ENCODE results near the gene NAB2.

DNA sequence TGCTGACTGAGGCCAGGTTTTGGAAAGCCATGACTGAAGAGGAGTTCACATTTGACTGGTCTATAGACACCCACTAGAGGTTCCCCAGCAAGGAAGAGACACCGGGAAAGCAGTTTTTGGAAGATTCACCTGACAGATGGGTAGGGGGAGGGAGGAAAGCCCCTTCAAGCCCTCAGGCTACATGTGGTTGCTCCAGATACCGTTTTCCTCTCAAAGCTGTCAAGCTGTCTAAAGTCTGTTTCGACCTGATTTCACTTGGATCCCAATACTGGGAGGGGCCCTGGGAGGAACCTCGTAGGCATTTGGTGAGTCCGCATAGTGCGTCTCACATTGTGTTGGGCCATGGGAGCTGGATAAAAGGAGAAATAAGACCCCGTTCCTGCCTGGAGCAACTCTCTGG, 37.6 kb downstream of the NAB2 start:
- no peak for TF ChIP-seq POLR2AphosphoS5 (IDR thresholded peaks at IDR 0.05; ENCODE audit: low read depth, low read length)
- TF ChIP-seq, protein P1, sequence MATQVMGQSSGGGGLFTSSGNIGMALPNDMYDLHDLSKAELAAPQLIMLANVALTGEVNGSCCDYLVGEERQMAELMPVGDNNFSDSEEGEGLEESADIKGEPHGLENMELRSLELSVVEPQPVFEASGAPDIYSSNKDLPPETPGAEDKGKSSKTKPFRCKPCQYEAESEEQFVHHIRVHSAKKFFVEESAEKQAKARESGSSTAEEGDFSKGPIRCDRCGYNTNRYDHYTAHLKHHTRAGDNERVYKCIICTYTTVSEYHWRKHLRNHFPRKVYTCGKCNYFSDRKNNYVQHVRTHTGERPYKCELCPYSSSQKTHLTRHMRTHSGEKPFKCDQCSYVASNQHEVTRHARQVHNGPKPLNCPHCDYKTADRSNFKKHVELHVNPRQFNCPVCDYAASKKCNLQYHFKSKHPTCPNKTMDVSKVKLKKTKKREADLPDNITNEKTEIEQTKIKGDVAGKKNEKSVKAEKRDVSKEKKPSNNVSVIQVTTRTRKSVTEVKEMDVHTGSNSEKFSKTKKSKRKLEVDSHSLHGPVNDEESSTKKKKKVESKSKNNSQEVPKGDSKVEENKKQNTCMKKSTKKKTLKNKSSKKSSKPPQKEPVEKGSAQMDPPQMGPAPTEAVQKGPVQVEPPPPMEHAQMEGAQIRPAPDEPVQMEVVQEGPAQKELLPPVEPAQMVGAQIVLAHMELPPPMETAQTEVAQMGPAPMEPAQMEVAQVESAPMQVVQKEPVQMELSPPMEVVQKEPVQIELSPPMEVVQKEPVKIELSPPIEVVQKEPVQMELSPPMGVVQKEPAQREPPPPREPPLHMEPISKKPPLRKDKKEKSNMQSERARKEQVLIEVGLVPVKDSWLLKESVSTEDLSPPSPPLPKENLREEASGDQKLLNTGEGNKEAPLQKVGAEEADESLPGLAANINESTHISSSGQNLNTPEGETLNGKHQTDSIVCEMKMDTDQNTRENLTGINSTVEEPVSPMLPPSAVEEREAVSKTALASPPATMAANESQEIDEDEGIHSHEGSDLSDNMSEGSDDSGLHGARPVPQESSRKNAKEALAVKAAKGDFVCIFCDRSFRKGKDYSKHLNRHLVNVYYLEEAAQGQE (IDR thresholded peaks at IDR 0.05; ENCODE audit: insufficient read depth in 1 of 2, low read depth in 2 of 2, low read length in 2 of 2) = no peak
- no peak for TF ChIP-seq TAF1 (IDR thresholded peaks at IDR 0.05; ENCODE audit: borderline replicate concordance, insufficient read depth, low read length)
